Activated CD4-positive, alpha-beta T cell treated with anti-CD3 and anti-CD28 coated beads for 1 hour (primary cell): ENCODE measurements around the gene DDX3X.
"Not testable (repeated sequence)": the region's sequence is repeated elsewhere in the genome, so short reads cannot be mapped to it uniquely, and the experiment has no call there.

ENCODE experiments used
- DNase-seq: peaks from one replicate; pipeline ENCODE4 v3.0.0-alpha.2; 2020

The DDX3X gene

GRCh38 chrX:41332005-41332404, 2.0 kb upstream of the DDX3X start:
- no peak for DNase-seq

GRCh38 chrX:41332408-41333002, 1.5 kb upstream of the DDX3X start:
- DNase-seq, result no peak

- DNase-seq, result peak; percentile 77
Measured at GRCh38 chrX:41333003-41333743, 789 bp upstream of the DDX3X start.

GRCh38 chrX:41334363-41335197, 618 bp downstream of the DDX3X start:
- peak; percentile 57 for DNase-seq

GRCh38 chrX:41335198-41335957, 1.4 kb downstream of the DDX3X start:
- DNase-seq, result no peak

- DNase-seq, result no peak
Measured at GRCh38 chrX:41335958-41336331, 2.0 kb downstream of the DDX3X start.

GRCh38 chrX:41336447-41336846, 2.5 kb downstream of the DDX3X start:
- no peak for DNase-seq

- no peak for DNase-seq
Measured at GRCh38 chrX:41337140-41337539, 3.2 kb downstream of the DDX3X start.

- no peak for DNase-seq
Measured at GRCh38 chrX:41338436-41338835, 4.5 kb downstream of the DDX3X start.

- DNase-seq, result no peak
Measured at GRCh38 chrX:41339148-41339547, 5.2 kb downstream of the DDX3X start.

- DNase-seq, result no peak
Measured at GRCh38 chrX:41344053-41344452, 10.1 kb downstream of the DDX3X start.

GRCh38 chrX:41347186-41347585, 13.2 kb downstream of the DDX3X start:
- no peak for DNase-seq

- no peak for DNase-seq
Measured at GRCh38 chrX:41348551-41348950, 14.6 kb downstream of the DDX3X start.

- no peak for DNase-seq
Measured at GRCh38 chrX:41350150-41350975, 16.4 kb downstream of the DDX3X start.

GRCh38 chrX:41350976-41351569, 17.1 kb downstream of the DDX3X start:
- DNase-seq, result no peak

- DNase-seq, result no peak
Measured at GRCh38 chrX:41351923-41352322, 18.0 kb downstream of the DDX3X start.

GRCh38 chrX:41352329-41352838, 18.4 kb downstream of the DDX3X start:
- no peak for DNase-seq

GRCh38 chrX:41353985-41354384, 20.0 kb downstream of the DDX3X start:
- no peak for DNase-seq

- no peak for DNase-seq
Measured at GRCh38 chrX:41369152-41369551, 35.2 kb downstream of the DDX3X start.

- not testable (repeated sequence) for DNase-seq
Measured at GRCh38 chrX:41371575-41371974, 37.6 kb downstream of the DDX3X start.

- no peak for DNase-seq
Measured at GRCh38 chrX:41373989-41374606, 40.1 kb downstream of the DDX3X start.
